Gastrocnemius medialis (tissue), 4 donors: ENCODE results near the gene PCK2.

Experiments used
- CTCF ChIP-seq, 5 experiments: fragments of 450-650 bp in 3 of 5; fragments of 200-600 bp in 2 of 5; sonication (generic) in 2 of 5; IDR thresholded peaks in 4 of 5; conservative IDR thresholded peaks in 1 of 5; 1 replicate in 4 of 5; 2 replicates in 1 of 5; pipeline ENCODE4 v1.5.1; 2016 to 2019; ENCODE audit warnings: antibody characterized with exemption in 5 of 5, mild to moderate bottlenecking in 3 of 5, moderate library complexity in 3 of 5
- POLR2A ChIP-seq, 2 donors: fragments of 450-650 bp; IDR thresholded peaks; one replicate each; pipeline ENCODE4 v1.6.1; 2017; ENCODE audit warnings: antibody characterized with exemption in 2 of 2, mild to moderate bottlenecking in 2 of 2, moderate library complexity in 2 of 2

- TF ChIP-seq CTCF (IDR thresholded peaks at IDR 0.05 in 4 of 5, conservative IDR thresholded peaks at IDR 0.05 in 1 of 5), result no peak
- TF ChIP-seq POLR2A (IDR thresholded peaks at IDR 0.05), result no peak
Measured at GRCh38 chr14:24081739-24082211, 12.3 kb upstream of the PCK2 start.
